ENCODE data around the gene SPEG. TPM values are rescaled to one million over a fixed set of nuclear protein-coding genes. Genes with fewer than 3 reads are reported as not detected.

Gene SPEG
- total and polyA plus RNA-seq, 2 of the 13 experiments (the other 11 are each of a cell fraction or from before 2014, with no cell fraction given): 0.18 to 0.24 TPM

- TF ChIP-seq MLX (CRISPR knock-in tag; IDR thresholded peaks at IDR 0.05) (no peak), ZNF7 (CRISPR knock-in tag; IDR thresholded peaks at IDR 0.05) (no peak), E2F2 (CRISPR knock-in tag; IDR thresholded peaks at IDR 0.05; ENCODE audit: borderline replicate concordance) (no peak), ZNF143 (CRISPR knock-in tag; IDR thresholded peaks at IDR 0.05) (no peak), ZNF724P (CRISPR knock-in tag; IDR thresholded peaks at IDR 0.05; ENCODE audit: borderline replicate concordance) (no peak), ZBTB40 (IDR thresholded peaks at IDR 0.05) (no peak), ZBTB40 (CRISPR knock-in tag; IDR thresholded peaks at IDR 0.05) (no peak), SRF (IDR thresholded peaks at IDR 0.05; ENCODE audit: low read depth, low read length) (no peak), TFDP2 (CRISPR knock-in tag; IDR thresholded peaks at IDR 0.05) (no peak), SOX13 (IDR thresholded peaks at IDR 0.05) (no peak), SOX13 (CRISPR knock-in tag; conservative IDR thresholded peaks at IDR 0.05 in 1 of 2, IDR thresholded peaks at IDR 0.05 in 1 of 2) (no peak), GTF2F1 (IDR thresholded peaks at IDR 0.05; ENCODE audit: low read length) (no peak), ZNF382 (CRISPR knock-in tag; IDR thresholded peaks at IDR 0.05; ENCODE audit: borderline replicate concordance) (no peak), ZSCAN30 (CRISPR knock-in tag; IDR thresholded peaks at IDR 0.05) (no peak), DPF2 (CRISPR knock-in tag; IDR thresholded peaks at IDR 0.05; ENCODE audit: borderline replicate concordance, low read depth) (no peak), SATB2 (CRISPR knock-in tag; IDR thresholded peaks at IDR 0.05) (no peak), DNMT1 (CRISPR knock-in tag; IDR thresholded peaks at IDR 0.05) (no peak; the same call in 1 of the 2 replicates), XRCC5 (optimal IDR thresholded peaks at IDR 0.05; ENCODE audit: low read length) (peak; percentile 91)
Measured at GRCh38 chr2:219509780-219510511, 75.3 kb downstream of the SPEG start (continued).
